ENCODE data around the gene ZNF625. TPM values are rescaled to one million over a fixed set of nuclear protein-coding genes. Genes with fewer than 3 reads are reported as not detected.

ZNF625 gene
- 1 to 10 TPM; 1.9 to 4.3 (median 2.7) TPM for total RNA-seq
- 1 to 10 TPM; 1.3 to 1.4 TPM for polyA plus RNA-seq

DNA sequence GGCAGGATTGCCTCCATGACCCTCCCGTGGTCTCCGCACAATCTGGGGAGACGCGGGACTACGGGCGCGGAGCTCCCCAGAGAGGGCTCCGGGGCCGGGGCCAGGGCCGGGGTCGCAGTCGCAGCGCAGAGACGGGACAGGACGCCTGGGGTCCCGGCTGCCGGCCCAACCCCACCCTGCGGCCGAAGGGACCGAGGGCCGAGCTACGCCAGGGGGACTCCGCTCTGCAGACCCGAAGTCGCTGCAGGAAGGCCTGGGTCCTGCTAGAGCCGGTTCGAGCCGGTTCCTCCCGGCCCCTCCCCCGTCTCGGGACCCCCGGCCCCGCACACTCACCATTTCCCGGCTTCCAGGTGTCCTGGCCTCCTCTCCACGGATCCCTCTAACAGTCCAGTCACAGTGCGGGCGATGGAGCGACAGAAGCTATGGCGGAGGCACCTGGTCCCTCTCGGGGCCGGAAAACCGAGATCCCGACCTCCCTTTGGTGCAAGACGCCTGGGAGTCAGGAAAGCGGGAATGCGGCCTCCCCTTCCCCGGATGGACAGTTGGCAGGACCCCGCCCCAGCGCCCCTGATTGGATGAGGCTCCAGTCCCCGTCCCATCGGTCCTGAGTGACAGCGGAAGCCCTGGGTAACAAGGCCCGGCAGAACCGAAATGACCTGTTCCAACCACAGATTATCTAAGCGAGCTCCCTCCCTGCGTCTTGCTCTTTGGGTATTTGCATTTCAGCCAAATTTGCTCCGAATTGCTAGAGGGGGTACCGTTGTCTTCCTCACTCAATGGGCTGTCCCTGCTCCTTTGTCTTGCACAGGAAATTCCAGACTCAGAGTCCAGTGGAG, at the start of gene ZNF625:
Gene ZNF625 (minus strand): TSS at position 512 of the 836 bp plus-strand sequence. CDS start 176 bp downstream, at position 336.
- peak within 1 kb of the TSS; percentile 45 to 95 (median 76) for H3K4me3 ChIP-seq
- no peaks in the 10 kb centered on the region for H3K36me3 ChIP-seq
- DNase-seq (peak; percentile 80 to 95 (median 87)), ATAC-seq (peak; percentile 96 to 99 (median 99)), FAIRE-seq (no peak)
- TF ChIP-seq CTCF (IDR thresholded peaks at IDR 0.05), result no peak
- H3K27ac ChIP-seq, result peak within 1 kb of the TSS; percentile 12 to 55 (median 26)
- intact Hi-C loops (cut with DNase I), result no loop called here
- WGBS, 2 donors, result 1% methylated on average over 58 of the region's 58 CpGs
- no peaks in the 10 kb centered on the region for H3K9me3 ChIP-seq
- H3K27me3 ChIP-seq, result no peaks in the 10 kb centered on the region
- peaks cover 0 to 5% (median 3%) of the 10 kb centered on the region in 3 donors for H3K4me1 ChIP-seq

- WGBS, 2 donors, result 98 to 99% methylated on average over 4 of the region's 4 CpGs
- Histone ChIP-seq H3K27me3 (no peaks in the 10 kb centered on the region), H3K36me3 (no peaks in the 10 kb centered on the region), H3K27ac (no peak overlapping the region), H3K4me1 (no peaks in the 10 kb centered on the region), H3K9me3 (no peaks in the 10 kb centered on the region), H3K4me3 (no peak overlapping the region)
- FAIRE-seq (no peak), ATAC-seq (no peak), DNase-seq (no peak)
- intact Hi-C loops (cut with DNase I), result no loop called here
- no peak for TF ChIP-seq CTCF (IDR thresholded peaks at IDR 0.05)
Measured at GRCh38 chr19:12205296-12205695, 48.8 kb upstream of the ZNF625 start.

DNA sequence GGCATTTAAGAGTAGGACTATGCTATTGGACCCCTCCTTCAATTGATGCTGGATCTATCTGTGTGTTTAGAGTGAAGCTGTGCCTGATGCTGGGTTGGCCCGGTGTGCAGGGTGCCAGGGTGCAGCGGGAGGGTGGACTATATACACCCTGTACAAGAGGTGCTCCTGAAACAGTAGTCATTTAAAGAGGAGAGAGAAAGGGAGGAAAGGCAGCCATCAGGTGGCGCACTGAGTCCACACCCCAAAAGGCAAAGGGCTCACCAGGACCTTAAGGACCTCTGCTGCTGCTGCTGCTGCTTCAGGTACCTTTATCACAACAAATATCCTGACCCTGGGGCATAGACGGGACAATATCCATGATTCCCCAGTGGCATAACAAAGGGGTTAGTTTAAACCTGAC, 45.7 kb upstream of the ZNF625 start:
- no peaks in the 10 kb centered on the region for H3K4me1 ChIP-seq
- no peak overlapping the region for H3K4me3 ChIP-seq
- no peaks in the 10 kb centered on the region for H3K9me3 ChIP-seq
- intact Hi-C loops (cut with DNase I), result no loop called here
- TF ChIP-seq CTCF (IDR thresholded peaks at IDR 0.05), result no peak
- no peaks in the 10 kb centered on the region for H3K36me3 ChIP-seq
- 31 to 37% methylated on average over 4 of the region's 4 CpGs for WGBS, 2 donors
- DNase-seq (peak in 4 of 6 donors; percentile 14 to 60 (median 38)), ATAC-seq (peak; percentile 50 to 94 (median 82)), FAIRE-seq (no peak)
- H3K27me3 ChIP-seq, result no peaks in the 10 kb centered on the region
- H3K27ac ChIP-seq, result no peak overlapping the region

DNA sequence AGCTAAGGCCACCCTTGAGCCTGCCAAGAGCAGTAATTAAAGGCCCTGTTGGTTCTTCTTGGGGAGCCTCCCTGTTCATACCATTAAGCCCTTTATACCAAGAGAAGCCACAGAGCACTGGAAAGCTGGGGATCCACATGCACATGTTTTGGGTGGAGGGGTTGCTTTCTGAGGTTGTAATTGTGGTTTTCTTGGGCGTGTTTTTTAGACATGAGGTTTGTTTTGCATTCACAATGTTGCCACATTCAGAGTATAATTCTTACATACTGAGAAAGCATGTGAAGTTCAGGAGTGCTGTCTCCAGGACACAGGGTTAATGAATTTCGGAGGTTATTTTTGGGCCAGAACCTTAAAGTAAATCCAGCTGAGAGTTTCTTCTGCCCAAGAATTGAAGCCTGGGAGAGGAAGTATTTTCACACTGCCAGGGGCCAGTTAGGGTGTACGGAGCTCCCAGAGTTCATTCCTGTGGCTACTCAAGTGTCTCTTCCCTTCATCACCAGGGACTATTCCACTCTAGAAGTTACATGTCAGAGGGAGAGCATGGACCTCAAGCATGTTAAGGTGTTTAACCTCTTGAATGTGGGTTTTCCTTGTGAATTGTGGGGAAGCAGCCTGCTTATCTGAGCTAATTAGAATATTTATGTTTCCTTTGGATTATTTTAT, 43.4 kb upstream of the ZNF625 start:
- Histone ChIP-seq H3K27me3 (no peaks in the 10 kb centered on the region), H3K27ac (no peak overlapping the region), H3K36me3 (no peaks in the 10 kb centered on the region), H3K9me3 (no peaks in the 10 kb centered on the region), H3K4me3 (no peak overlapping the region), H3K4me1 (peaks cover 0 to 4% (median 3%) of the 10 kb centered on the region in 3 donors)
- no peak for TF ChIP-seq CTCF (IDR thresholded peaks at IDR 0.05)
- DNase-seq (no peak), FAIRE-seq (no peak), ATAC-seq (no peak)
- intact Hi-C loops (cut with DNase I), result no loop called here
- WGBS, 2 donors, result 82 to 83% methylated on average over 3 of the region's 3 CpGs

Measured in pancreas (tissue), 10 donors.